ENCODE measurements around the gene TUBA8. TPM values are rescaled to one million over a fixed set of nuclear protein-coding genes. Genes with fewer than 3 reads are reported as not detected.
A peak's percentile ranks its signal among the peaks of the same experiment; 100 is the strongest.

The TUBA8 gene
- polyA plus RNA-seq, 3 donors: 0.18 to 2.1 (median 0.27) TPM

- H3K4me1 ChIP-seq (ENCODE audit: control insufficient read depth in 1 of 2, insufficient read depth in 2 of 2, low read length in 2 of 2): no peaks in the 10 kb centered on the region
- no peak for TF ChIP-seq CTCF (IDR thresholded peaks at IDR 0.05)
- H3K27ac ChIP-seq (ENCODE audit: low read depth in 1 of 2, low read length in 2 of 2): no peak overlapping the region
Measured at GRCh38 chr22:18067548-18068341, 42.9 kb upstream of the TUBA8 start.

GRCh38 chr22:18068381-18068988 lies 42.1 kb upstream of the TUBA8 start:
- H4K20me1 ChIP-seq (ENCODE audit: insufficient read depth, low read length): no peaks in the 10 kb centered on the region
- no peaks in the 10 kb centered on the region for H3K4me1 ChIP-seq (ENCODE audit: control insufficient read depth in 1 of 2, insufficient read depth in 2 of 2, low read length in 2 of 2)
- no peaks in the 10 kb centered on the region for H3K36me3 ChIP-seq (replicated peaks in 1 of 2; ENCODE audit: control insufficient read depth in 1 of 2, insufficient read depth in 2 of 2, low read length in 2 of 2)
- H3K27ac ChIP-seq (ENCODE audit: low read depth in 1 of 2, low read length in 2 of 2): no peak overlapping the region
- peaks cover 10 to 21% (median 13%) of the 10 kb centered on the region in 3 donors for H3K27me3 Mint-ChIP-seq (ENCODE audit: low read depth in 3 of 3)
- intact Hi-C loops (cut with micrococcal nuclease): no loop called here
- no peak for DNase-seq
- H3K4me3 Mint-ChIP-seq: no peak overlapping the region
- H3K27ac Mint-ChIP-seq: peak overlapping the region in 1 of 7 donors; percentile 79
- TF ChIP-seq CTCF (IDR thresholded peaks at IDR 0.05): no peak
- no peaks in the 10 kb centered on the region for H3K27me3 ChIP-seq (ENCODE audit: control insufficient read depth in 2 of 2, insufficient read depth in 2 of 2, low read length in 2 of 2)
- no peak overlapping the region for H3K9ac ChIP-seq (ENCODE audit: insufficient read depth, low read length, poor library complexity, severe bottlenecking)
- no peak overlapping the region for H3K4me2 ChIP-seq (replicated peaks; ENCODE audit: extremely low read depth, low read length, poor library complexity, severe bottlenecking)
- peaks cover 13% of the 10 kb centered on the region for H3K4me1 Mint-ChIP-seq
- H3K36me3 Mint-ChIP-seq: no peaks in the 10 kb centered on the region
- peaks cover 0 to 5% (median 0%) of the 10 kb centered on the region in 7 donors for H3K9me3 Mint-ChIP-seq
- H3K79me2 ChIP-seq (ENCODE audit: insufficient read depth, low read length): no peaks in the 10 kb centered on the region
- no peak overlapping the region for H3K4me3 ChIP-seq (replicated peaks in 1 of 3; ENCODE audit: low read depth in 2 of 3, low read length in 3 of 3)
- 80% methylated on average over 1 of the region's 3 CpGs for WGBS (ENCODE audit: insufficient coverage)
- no peak overlapping the region for H2AFZ ChIP-seq (ENCODE audit: insufficient read depth, low read depth, low read length, poor library complexity, severe bottlenecking)
- no peaks in the 10 kb centered on the region for H3K9me3 ChIP-seq (replicated peaks in 1 of 2; ENCODE audit: control insufficient read depth in 1 of 2, insufficient read depth in 1 of 2, low read length in 2 of 2)

More at GRCh38 chr22:18067548-18068341, 42.9 kb upstream of the TUBA8 start:
- Mint-ChIP-seq H3K27ac (peak overlapping the region in 1 of 7 donors; percentile 72), H3K4me3 (no peak overlapping the region), H3K9me3 (peaks cover 0 to 5% (median 0%) of the 10 kb centered on the region in 7 donors), H3K4me1 (peaks cover 13% of the 10 kb centered on the region), H3K36me3 (no peaks in the 10 kb centered on the region), H3K27me3 (ENCODE audit: low read depth in 3 of 3) (peaks cover 10 to 23% (median 13%) of the 10 kb centered on the region in 3 donors)
- DNase-seq: no peak
- no peaks in the 10 kb centered on the region for H3K27me3 ChIP-seq (ENCODE audit: control insufficient read depth in 2 of 2, insufficient read depth in 2 of 2, low read length in 2 of 2)
- 85% methylated on average over 11 of the region's 14 CpGs for WGBS (ENCODE audit: insufficient coverage)
- H3K9me3 ChIP-seq (replicated peaks in 1 of 2; ENCODE audit: control insufficient read depth in 1 of 2, insufficient read depth in 1 of 2, low read length in 2 of 2): no peaks in the 10 kb centered on the region
- H4K20me1 ChIP-seq (ENCODE audit: insufficient read depth, low read length): no peaks in the 10 kb centered on the region
- intact Hi-C loops (cut with micrococcal nuclease): no loop called here
- H3K4me3 ChIP-seq (replicated peaks in 1 of 3; ENCODE audit: low read depth in 2 of 3, low read length in 3 of 3): no peak overlapping the region
- H3K4me2 ChIP-seq (replicated peaks; ENCODE audit: extremely low read depth, low read length, poor library complexity, severe bottlenecking): no peak overlapping the region
- H2AFZ ChIP-seq (ENCODE audit: insufficient read depth, low read depth, low read length, poor library complexity, severe bottlenecking): no peak overlapping the region
- no peaks in the 10 kb centered on the region for H3K36me3 ChIP-seq (replicated peaks in 1 of 2; ENCODE audit: control insufficient read depth in 1 of 2, insufficient read depth in 2 of 2, low read length in 2 of 2)
- H3K79me2 ChIP-seq (ENCODE audit: insufficient read depth, low read length): no peaks in the 10 kb centered on the region
- no peak overlapping the region for H3K9ac ChIP-seq (ENCODE audit: insufficient read depth, low read length, poor library complexity, severe bottlenecking)
